Activated B cell treated with CpG ODN at 0.5 μM for 24 hours (primary cell): Measurements from ENCODE around the gene BRCA1. TPM values are rescaled to one million over a fixed set of nuclear protein-coding genes. Genes with fewer than 3 reads are reported as not detected.

Source experiments
- ATAC-seq: fragments of 200-7000 bp; cut with Tn5 transposase; one replicate; pipeline ENCODE4 v1.10.0; 2021; ENCODE audit warnings: low read depth, mild to moderate bottlenecking, moderate library complexity
- CTCF ChIA-PET: fragments of 350-600 bp; sonication (Branson Sonifier 250); formaldehyde crosslinking; loops from one replicate; lab custom pipeline; 2021; ENCODE audit warnings: antibody characterized with exemption; lab: Charles Lee
- POLR2A ChIA-PET: fragments of 350-600 bp; sonication (Branson Sonifier 250); formaldehyde crosslinking; loops from one replicate; lab custom pipeline; 2021; ENCODE audit warnings: antibody characterized with exemption; lab: Charles Lee
- DNase-seq: peaks from one replicate; pipeline ENCODE4 v3.0.0; 2022
- H3K27ac Mint-ChIP-seq: one replicate; pipeline ENCODE4 v1.8.0; 2020; ENCODE audit warnings: mixed read lengths
- H3K27me3 Mint-ChIP-seq: one replicate; pipeline ENCODE4 v1.8.0; 2021; ENCODE audit warnings: mixed read lengths
- H3K36me3 Mint-ChIP-seq: one replicate; pipeline ENCODE4 v1.8.0; 2021; ENCODE audit warnings: low read depth, mixed read lengths
- H3K4me1 Mint-ChIP-seq: one replicate; pipeline ENCODE4 v1.8.0; 2021; ENCODE audit warnings: mixed read lengths
- H3K4me3 Mint-ChIP-seq: one replicate; pipeline ENCODE4 v1.8.0; 2020; ENCODE audit warnings: mild to moderate bottlenecking, mixed read lengths
- H3K9me3 Mint-ChIP-seq: one replicate; pipeline ENCODE4 v1.8.0; 2020; ENCODE audit warnings: mixed read lengths
- CTCF ChIP-seq: fragments of 200-600 bp; IDR thresholded peaks from one replicate; pipeline ENCODE4 v1.8.0; 2022; ENCODE audit warnings: antibody characterized with exemption, mild to moderate bottlenecking
- intact Hi-C: fragments of 100-400 bp; cut with micrococcal nuclease; formaldehyde crosslinking; loops from one replicate; pipeline ENCODE4 v1.15.1; 2024
- total RNA-seq: library from RNA; stranded (reverse); gene quantifications from 2 replicates; pipeline ENCODE4 v1.2.3, GENCODE V29; 2022

BRCA1 gene
- total RNA-seq = 11.9 and 13.3 TPM in 2 replicates

- H3K4me3 Mint-ChIP-seq = peak within 1 kb of the TSS; percentile 98
- H3K9me3 Mint-ChIP-seq = no peaks in the 10 kb centered on the region
- intact Hi-C loops = loop anchor here (1.0 to 2.0 kb wide), 5 partner anchors 45 to 358 kb away; partner anchors contain the start of genes DHX8, RPL27, TMEM106A and VAT1
- ATAC-seq = peak; percentile 98
- DNase-seq = peak; percentile 77
- CTCF ChIA-PET = no interaction called here
- POLR2A ChIA-PET = interaction anchor here (0.6 to 2.5 kb wide), 11 partner anchors 44 to 263 kb away, joined by 3 to 29 read pairs (median 6); partner anchors contain the start of genes NBR1, RND2, RPL27 and TMEM106A
- H3K27me3 Mint-ChIP-seq = no peaks in the 10 kb centered on the region
- H3K36me3 Mint-ChIP-seq = peaks cover 21% of the 10 kb centered on the region
- TF ChIP-seq CTCF = no peak
- peak within 1 kb of the TSS; percentile 90 for H3K27ac Mint-ChIP-seq
- H3K4me1 Mint-ChIP-seq = peaks cover 44% of the 10 kb centered on the region
These were observed at the start of gene BRCA1 for GRCh38 chr17:43125133-43125966. BRCA1 (minus strand) TSS chr17:43125364; CDS start chr17:43124096, 1,268 bp downstream.

- DNase-seq (peak; percentile 18), ATAC-seq (no peak)
- no peaks in the 10 kb centered on the region for H3K27me3 Mint-ChIP-seq
- no peak overlapping the region for H3K4me3 Mint-ChIP-seq
- CTCF ChIA-PET = interaction anchor here (0.7 to 1.8 kb wide), 8 partner anchors 40 to 327 kb away, joined by 3 to 7 read pairs (median 4); partner anchors contain the start of genes AOC2, DHX8 and TMEM106A
- H3K4me1 Mint-ChIP-seq = peaks cover 20% of the 10 kb centered on the region
- intact Hi-C loops = loop anchor here (1.0 to 2.0 kb wide), 5 partner anchors 40 to 493 kb away; partner anchors contain the start of genes IFI35 and PSME3
- no peak for TF ChIP-seq CTCF
- POLR2A ChIA-PET = interaction anchor here (0.6 to 2.2 kb wide), 23 partner anchors 12 to 989 kb away, joined by 3 to 73 read pairs (median 7); partner anchors contain the start of genes BECN1, BRCA1, DHX8 and RND2
- H3K27ac Mint-ChIP-seq = no peak overlapping the region
- no peaks in the 10 kb centered on the region for H3K9me3 Mint-ChIP-seq
- H3K36me3 Mint-ChIP-seq = peaks cover 25% of the 10 kb centered on the region
These were observed 46.7 kb upstream of the BRCA1 start for GRCh38 chr17:43171586-43172487.

GRCh38 chr17:43170766-43171585 is 45.8 kb upstream of the BRCA1 start, which contains the start of gene NBR1:
NBR1 (plus strand) TSS chr17:43171214; CDS start chr17:43175800, 4,586 bp downstream.
- ChIA-PET CTCF (interaction anchor here (0.9 to 1.8 kb wide), 5 partner anchors 41 to 173 kb away, joined by 3 to 7 read pairs (median 4); partner anchors contain the start of gene TMEM106A), POLR2A (interaction anchor here (0.6 to 2.2 kb wide), 19 partner anchors 12 to 988 kb away, joined by 3 to 73 read pairs (median 7); partner anchors contain the start of genes BECN1, BRCA1, DHX8 and RND2)
- intact Hi-C loops = loop anchor here (1.0 to 2.0 kb wide), 9 partner anchors 41 to 492 kb away; partner anchors contain the start of genes BRCA1, DHX8, IFI35 and PSME3
- peaks cover 24% of the 10 kb centered on the region for H3K36me3 Mint-ChIP-seq
- TF ChIP-seq CTCF = no peak
- no peak within 1 kb of the TSS for H3K4me3 Mint-ChIP-seq
- H3K27me3 Mint-ChIP-seq = no peaks in the 10 kb centered on the region
- H3K4me1 Mint-ChIP-seq = peaks cover 13% of the 10 kb centered on the region
- DNase-seq (peak; percentile 86), ATAC-seq (peak; percentile 74)
- no peaks in the 10 kb centered on the region for H3K9me3 Mint-ChIP-seq
- H3K27ac Mint-ChIP-seq = no peak within 1 kb of the TSS

GRCh38 chr17:43170140-43170765 is 45.1 kb upstream of the BRCA1 start:
- no peaks in the 10 kb centered on the region for H3K9me3 Mint-ChIP-seq
- TF ChIP-seq CTCF = no peak
- no peak overlapping the region for H3K4me3 Mint-ChIP-seq
- H3K27ac Mint-ChIP-seq = no peak overlapping the region
- peaks cover 8% of the 10 kb centered on the region for H3K4me1 Mint-ChIP-seq
- intact Hi-C loops = loop anchor here (1.0 to 2.0 kb wide), 6 partner anchors 45 to 491 kb away; partner anchors contain the start of genes BRCA1, DHX8, PSME3 and RPL27
- peaks cover 19% of the 10 kb centered on the region for H3K36me3 Mint-ChIP-seq
- ATAC-seq (peak; percentile 73), DNase-seq (peak; percentile 67)
- no peaks in the 10 kb centered on the region for H3K27me3 Mint-ChIP-seq
- POLR2A ChIA-PET = interaction anchor here (0.6 to 2.0 kb wide), 10 partner anchors 30 to 337 kb away, joined by 3 to 26 read pairs (median 6); partner anchors contain the start of genes BRCA1, DHX8, PSME3 and TMEM106A
- CTCF ChIA-PET = no interaction called here
